Heart left ventricle (tissue), 16 donors: ENCODE data around the gene MXD1. TPM values are rescaled to one million over a fixed set of nuclear protein-coding genes. Genes with fewer than 3 reads are reported as not detected.

ENCODE experiments used
- ATAC-seq, 4 donors: fragments of 200-7000 bp; cut with Tn5 transposase; one replicate each; pipeline ENCODE4 v1.9.1; 2020 to 2022; ENCODE audit warnings: moderate library complexity in 4 of 4, mild to moderate bottlenecking in 3 of 4, moderate number of reproducible peaks in 1 of 4
- DNase-seq, 5 donors: peaks; one replicate each; pipeline ENCODE4 v3.0.0-alpha.2; 2020
- H3K27ac ChIP-seq, 12 donors: fragments of 200-600 bp; sonication (generic) in 4 of 12; one replicate each; pipeline versions ENCODE4 v1.5.0 to v1.8.0; 2016 to 2022; ENCODE audit warnings: mild to moderate bottlenecking in 2 of 12
- H3K27me3 ChIP-seq, 9 donors: fragments of 200-600 bp; sonication (generic) in 2 of 9; one replicate each; pipeline versions ENCODE4 v1.5.1 to v1.8.0; 2016 to 2022; ENCODE audit warnings: mild to moderate bottlenecking in 3 of 9
- H3K36me3 ChIP-seq, 9 donors: fragments of 200-600 bp; sonication (generic) in 2 of 9; one replicate each; pipeline versions ENCODE4 v1.5.0 to v1.8.0; 2018 to 2022; ENCODE audit warnings: mild to moderate bottlenecking in 2 of 9
- H3K4me1 ChIP-seq, 12 donors: fragments of 200-600 bp; sonication (generic) in 4 of 12; one replicate each; pipeline versions ENCODE4 v1.5.0 to v1.8.0; 2016 to 2022; ENCODE audit warnings: mild to moderate bottlenecking in 3 of 12
- H3K4me3 ChIP-seq, 12 donors: fragments of 200-600 bp; sonication (generic) in 4 of 12; one replicate each; pipeline versions ENCODE4 v1.5.0 to v1.8.0; 2017 to 2022; ENCODE audit warnings: mild to moderate bottlenecking in 9 of 12, moderate library complexity in 4 of 12
- H3K9me3 ChIP-seq, 12 donors: fragments of 200-600 bp; sonication (generic) in 4 of 12; one replicate each; pipeline versions ENCODE4 v1.5.0 to v1.8.0; 2016 to 2022; ENCODE audit warnings: mild to moderate bottlenecking in 1 of 12
- CTCF ChIP-seq, 12 donors: fragments of 200-600 bp; sonication (generic) in 4 of 12; IDR thresholded peaks; one replicate each; pipeline versions ENCODE4 v1.5.0 to v1.8.0; 2018 to 2022; ENCODE audit warnings: antibody characterized with exemption in 12 of 12, mild to moderate bottlenecking in 5 of 12
- POLR2A ChIP-seq, 2 donors: fragments of 450-650 bp; IDR thresholded peaks; one replicate each; pipeline ENCODE4 v1.6.1; 2017; ENCODE audit warnings: antibody characterized with exemption in 2 of 2, mild to moderate bottlenecking in 2 of 2, moderate library complexity in 2 of 2
- WGBS, 4 donors: extraction: QIAGEN DNeasy Blood & Tissue Kit in 2 of 4; methylation state at CpG; one replicate each; pipeline versions ENCODE4 v1.1.5 to v1.1.7; 2013 to 2018; 5-methylcytosine and 5-hydroxymethylcytosine counted together
- intact Hi-C, 10 donors: fragments of 100-400 bp; cut with DNase I; formaldehyde crosslinking; loops; one replicate each; pipeline versions ENCODE4 v1.11.1 to v1.14.2; 2022
- polyA plus RNA-seq, 2 donors: library from polyadenylated mRNA; stranded (reverse); fragments of 200-250 nt; gene quantifications; one replicate each; pipeline ENCODE4 v1.2.3, GENCODE V29; 2013
- total RNA-seq, 9 donors: library from RNA; depleted of rRNA in 2 of 9; stranded (reverse); fragments of >200 nt in 2 of 9; fragmentation: NEBNext Ultra II Directional in 3 of 9; extraction: Animal tissue kit (Norgen Biotek cat#: 25700) in 3 of 9; gene quantifications; one replicate each; pipeline versions ENCODE4 v1.1.0 to v1.2.4, GENCODE V29; 2016 to 2023
- donor health status: ischemic (EF 13 %, LVEDD 7.1; RV severe dilation, severe dysfunction).
- donor health status: healthy with polysubstance abuse.
- donor health status: DM: no; HTN: yes; CAD: no.
- donor health status: DM: no; HTN: no; CAD: no.
- donor health status: ischemic (EF 25% LVEDD 6.9; RV normal size, moderate dysfunction).
- donor health status: ischemic (EF 25% LVEDD 5.7; RV mildly dilated, moderate dysfunction).
- donor health status: healthy.
- donor health status: DM: yes; HTN: yes; CAD: no.
- donor health status: ischemic (EF 35%, LVEDD 5.7; RV mildly dilated, moderate dysfunction).
- donor health status: nonischemic (EF 11% LVEDD 7.7; RV severe dilation, severe dysfunction).
- donor health status: DM: yes; HTN: yes; CAD: no.
- donor health status: PGD.
- donor health status: ischemic (EF 29% LVEDD 5.4; RV normal size, mild dysfunction).
- donor health status: nonischemic (EF 23%, LVEDD 6.1; RV moderate dilation, normal function).

The MXD1 gene
- total and polyA plus RNA-seq, 11 donors = 1.6 to 17.0 (median 4.8) TPM

GRCh38 chr2:69957965-69958364, 43.1 kb downstream of the MXD1 start:
- Histone ChIP-seq H3K36me3 (no peaks in the 10 kb centered on the region), H3K27ac (no peak overlapping the region), H3K4me3 (no peak overlapping the region), H3K4me1 (peaks cover 0 to 6% (median 0%) of the 10 kb centered on the region in 12 donors), H3K9me3 (no peaks in the 10 kb centered on the region), H3K27me3 (no peaks in the 10 kb centered on the region)
- no peak for TF ChIP-seq POLR2A (IDR thresholded peaks at IDR 0.05)
- no peak for TF ChIP-seq CTCF (IDR thresholded peaks at IDR 0.05)
- no peak for ATAC-seq
- intact Hi-C loops = no loop called here
- DNase-seq = no peak
- 57 to 68% (median 65%) methylated on average over 8 of the region's 8 CpGs for whole genome bisulfite sequencing, 4 donors

- no peaks in the 10 kb centered on the region for H3K27me3 ChIP-seq
- intact Hi-C loops = no loop called here
- no peak for DNase-seq
- no peak for TF ChIP-seq POLR2A (IDR thresholded peaks at IDR 0.05)
- TF ChIP-seq CTCF (IDR thresholded peaks at IDR 0.05) = no peak
- no peaks in the 10 kb centered on the region for H3K36me3 ChIP-seq
- H3K4me1 ChIP-seq = peaks cover 0 to 6% (median 0%) of the 10 kb centered on the region in 12 donors
- no peak overlapping the region for H3K27ac ChIP-seq
- H3K9me3 ChIP-seq = no peaks in the 10 kb centered on the region
- WGBS, 4 donors = 76 to 87% (median 78%) methylated on average over 5 to 6 of the region's 6 CpGs
- no peak for ATAC-seq
- H3K4me3 ChIP-seq = no peak overlapping the region
These were observed 43.6 kb downstream of the MXD1 start for GRCh38 chr2:69958480-69958879.

GRCh38 chr2:69959425-69959824, 44.5 kb downstream of the MXD1 start:
- ATAC-seq = no peak

GRCh38 chr2:69960821-69961220, 45.9 kb downstream of the MXD1 start:
- Histone ChIP-seq H3K9me3 (no peaks in the 10 kb centered on the region), H3K4me3 (no peak overlapping the region), H3K27ac (no peak overlapping the region), H3K36me3 (no peaks in the 10 kb centered on the region), H3K4me1 (peaks cover 0 to 6% (median 0%) of the 10 kb centered on the region in 12 donors), H3K27me3 (no peaks in the 10 kb centered on the region)
- no peak for TF ChIP-seq POLR2A (IDR thresholded peaks at IDR 0.05)
- DNase-seq (no peak), ATAC-seq (no peak)
- 95 to 100% (median 96%) methylated on average over 6 of the region's 6 CpGs for WGBS, 4 donors
- intact Hi-C loops = no loop called here

More at GRCh38 chr2:69959425-69959824, 44.5 kb downstream of the MXD1 start:
- intact Hi-C loops = no loop called here
- DNase-seq = no peak
- TF ChIP-seq POLR2A (IDR thresholded peaks at IDR 0.05) (no peak), CTCF (IDR thresholded peaks at IDR 0.05) (no peak)
- no peaks in the 10 kb centered on the region for H3K27me3 ChIP-seq
- peaks cover 0 to 6% (median 0%) of the 10 kb centered on the region in 12 donors for H3K4me1 ChIP-seq
- no peak overlapping the region for H3K27ac ChIP-seq
- no peaks in the 10 kb centered on the region for H3K36me3 ChIP-seq
- H3K9me3 ChIP-seq = no peaks in the 10 kb centered on the region
- H3K4me3 ChIP-seq = no peak overlapping the region
- WGBS, 4 donors = 84 to 90% (median 86%) methylated on average over 5 of the region's 5 CpGs

GRCh38 chr2:69961496-69961895, 46.6 kb downstream of the MXD1 start, which contains the start of gene ASPRV1:
Gene ASPRV1, minus strand, starts transcription at chr2:69961631. Its CDS starts 195 bp downstream, at chr2:69961436.
- no peak for TF ChIP-seq POLR2A (IDR thresholded peaks at IDR 0.05)
- TF ChIP-seq CTCF (IDR thresholded peaks at IDR 0.05) = no peak
- no peaks in the 10 kb centered on the region for H3K36me3 ChIP-seq
- H3K27me3 ChIP-seq = no peaks in the 10 kb centered on the region
- DNase-seq = no peak
- 87 to 95% (median 89%) methylated on average over 14 of the region's 14 CpGs for WGBS, 4 donors
- H3K4me3 ChIP-seq = no peak within 1 kb of the TSS
- H3K27ac ChIP-seq = no peak within 1 kb of the TSS
- intact Hi-C loops = no loop called here
- H3K9me3 ChIP-seq = no peaks in the 10 kb centered on the region
- H3K4me1 ChIP-seq = peaks cover 0 to 5% (median 0%) of the 10 kb centered on the region in 12 donors
- no peak for ATAC-seq
